Ectodermal cell (in vitro differentiated cells): ENCODE data around the gene MZF1.
"Not testable (repeated sequence)": the region's sequence is repeated elsewhere in the genome, so short reads cannot be mapped to it uniquely, and the experiment has no call there.

Experiments
- H3K27ac ChIP-seq: 2 replicates; pipeline ENCODE4 v1.7.0; 2013; ENCODE audit warnings: mild to moderate bottlenecking, low read depth, low read length; ENCODE audit not compliant: insufficient read depth, poor library complexity, severe bottlenecking
- H3K27me3 ChIP-seq: 2 replicates; pipeline ENCODE4 v1.7.0; 2013; ENCODE audit warnings: mild to moderate bottlenecking, low read length; ENCODE audit not compliant: insufficient read depth, control insufficient read depth, poor library complexity, severe bottlenecking
- H3K36me3 ChIP-seq: one replicate; pipeline ENCODE4 v1.7.0; 2013; ENCODE audit warnings: low read length; ENCODE audit not compliant: control insufficient read depth, insufficient read depth
- H3K4me1 ChIP-seq: one replicate; pipeline ENCODE4 v1.7.0; 2013; ENCODE audit warnings: low read length; ENCODE audit not compliant: control insufficient read depth, insufficient read depth
- H3K4me3 ChIP-seq: 2 replicates; pipeline ENCODE4 v1.7.0; 2013; ENCODE audit warnings: low read depth, low read length, control low read depth; ENCODE audit not compliant: insufficient read depth
- H3K9me3 ChIP-seq: 2 replicates; pipeline ENCODE4 v1.7.0; 2013; ENCODE audit warnings: mild to moderate bottlenecking, low read length, moderate library complexity; ENCODE audit not compliant: control insufficient read depth
- WGBS, 2 experiments: methylation state at CpG; one replicate each; pipeline ENCODE4 v1.1.7; 2013; ENCODE audit warnings: missing lambda C conversion rate in 2 of 2; 5-methylcytosine and 5-hydroxymethylcytosine counted together

MZF1 gene

GRCh38 chr19:58547323-58548312, 25.5 kb downstream of the MZF1 start:
- WGBS, 2 experiments, result 96 to 97% methylated on average over 18 of the region's 18 CpGs
- peaks cover 48% of the 10 kb centered on the region for H3K36me3 ChIP-seq
- no peak overlapping the region for H3K27ac ChIP-seq
- H3K9me3 ChIP-seq, result no peaks in the 10 kb centered on the region
- no peak overlapping the region for H3K4me3 ChIP-seq
- H3K27me3 ChIP-seq, result peaks cover 2% of the 10 kb centered on the region
- H3K4me1 ChIP-seq, result peaks cover 13% of the 10 kb centered on the region

GRCh38 chr19:58546019-58546530, 27.1 kb downstream of the MZF1 start:
- Histone ChIP-seq H3K4me1 (peaks cover 13% of the 10 kb centered on the region), H3K36me3 (peaks cover 38% of the 10 kb centered on the region), H3K27ac (no peak overlapping the region), H3K9me3 (no peaks in the 10 kb centered on the region), H3K4me3 (peak overlapping the region; percentile 100), H3K27me3 (peaks cover 17% of the 10 kb centered on the region)
- WGBS, 2 experiments, result 40 to 60% methylated on average over 1 of the region's 1 CpG

- WGBS, 2 experiments, result 14 to 16% methylated on average over 21 of the region's 21 CpGs
- Histone ChIP-seq H3K9me3 (no peaks in the 10 kb centered on the region), H3K4me1 (peaks cover 13% of the 10 kb centered on the region), H3K4me3 (peak overlapping the region; percentile 100), H3K27ac (no peak overlapping the region), H3K36me3 (peaks cover 34% of the 10 kb centered on the region), H3K27me3 (peaks cover 23% of the 10 kb centered on the region)
Measured at GRCh38 chr19:58545286-58546018, 27.7 kb downstream of the MZF1 start.

GRCh38 chr19:58544591-58545285, 28.4 kb downstream of the MZF1 start:
- Histone ChIP-seq H3K27me3 (peaks cover 28% of the 10 kb centered on the region), H3K4me3 (peak overlapping the region; percentile 100), H3K9me3 (no peaks in the 10 kb centered on the region), H3K27ac (peak overlapping the region; percentile 97), H3K4me1 (peaks cover 13% of the 10 kb centered on the region), H3K36me3 (peaks cover 27% of the 10 kb centered on the region)
- WGBS, 2 experiments, result 0 to 1% methylated on average over 92 of the region's 92 CpGs

GRCh38 chr19:58543826-58544590, 29.1 kb downstream of the MZF1 start, which contains the start of gene TRIM28:
TSS of gene TRIM28 (plus strand) at chr19:58544064. CDS start at chr19:58544758, 694 bp downstream.
- peak within 1 kb of the TSS; percentile 97 for H3K27ac ChIP-seq
- H3K9me3 ChIP-seq, result no peaks in the 10 kb centered on the region
- H3K27me3 ChIP-seq, result peaks cover 35% of the 10 kb centered on the region
- peaks cover 20% of the 10 kb centered on the region for H3K36me3 ChIP-seq
- WGBS, 2 experiments, result 0% methylated on average over 73 of the region's 73 CpGs
- H3K4me3 ChIP-seq, result peak within 1 kb of the TSS; percentile 100
- peaks cover 13% of the 10 kb centered on the region for H3K4me1 ChIP-seq

- H3K4me3 ChIP-seq, H3K9me3 ChIP-seq, H3K27ac ChIP-seq, H3K36me3 ChIP-seq: not testable (repeated sequence)
- Histone ChIP-seq H3K27me3 (peaks cover 39% of the 10 kb centered on the region), H3K4me1 (peaks cover 13% of the 10 kb centered on the region)
- 84% methylated on average over 17 to 18 of the region's 18 CpGs for WGBS, 2 experiments
Measured at GRCh38 chr19:58542641-58543372, 30.3 kb downstream of the MZF1 start.

GRCh38 chr19:58539169-58539559, 34.0 kb downstream of the MZF1 start:
- not testable (repeated sequence) for H3K4me1 ChIP-seq, H3K4me3 ChIP-seq, H3K36me3 ChIP-seq, H3K27ac ChIP-seq, H3K9me3 ChIP-seq
- H3K27me3 ChIP-seq, result peaks cover 39% of the 10 kb centered on the region

- Histone ChIP-seq H3K4me3 (peak overlapping the region; percentile 50), H3K27ac (peak overlapping the region; percentile 88), H3K27me3 (peaks cover 39% of the 10 kb centered on the region), H3K36me3 (no peaks in the 10 kb centered on the region), H3K4me1 (no peaks in the 10 kb centered on the region), H3K9me3 (no peaks in the 10 kb centered on the region)
- 2% methylated on average over 55 of the region's 55 CpGs for WGBS, 2 experiments
Measured at GRCh38 chr19:58538257-58539168, 34.6 kb downstream of the MZF1 start.
